Fibroblast of skin of abdomen (primary cell): Measurements from ENCODE around the gene ARIH1.

Experiments
- DNase-seq: peaks from one replicate; pipeline ENCODE4 v3.0.0-alpha.2; 2013

The ARIH1 gene

DNA sequence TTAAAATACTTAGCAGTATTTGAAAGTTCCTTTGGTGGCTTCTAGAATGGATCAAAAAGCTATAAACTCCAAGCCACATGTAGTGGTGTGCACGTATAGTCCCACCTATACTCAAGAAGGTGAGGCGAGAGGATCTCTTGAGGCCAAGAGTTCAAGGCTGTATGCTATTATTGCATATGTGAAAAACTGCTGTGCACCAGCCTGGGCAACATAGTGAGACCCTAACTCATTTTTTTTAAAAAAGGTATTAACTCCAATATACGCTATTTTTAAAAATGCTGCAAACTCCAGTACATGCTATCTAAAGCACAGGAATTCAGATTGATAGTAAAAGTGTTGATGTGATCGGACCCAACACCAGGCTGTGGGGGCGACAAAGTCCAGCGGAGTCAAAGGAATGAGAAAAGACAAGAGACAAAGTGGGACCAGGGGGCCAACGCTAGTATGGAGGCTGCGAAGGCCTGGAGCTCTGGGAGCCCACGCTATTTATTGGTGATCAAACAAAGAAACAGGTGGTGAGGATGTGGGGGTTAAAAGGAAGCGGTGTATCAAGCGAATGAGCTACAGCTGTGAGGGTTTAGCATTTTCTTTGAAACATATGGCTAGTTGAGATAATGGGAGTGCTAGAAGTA lies 66.6 kb downstream of the ARIH1 start:
- no peak for DNase-seq

DNA sequence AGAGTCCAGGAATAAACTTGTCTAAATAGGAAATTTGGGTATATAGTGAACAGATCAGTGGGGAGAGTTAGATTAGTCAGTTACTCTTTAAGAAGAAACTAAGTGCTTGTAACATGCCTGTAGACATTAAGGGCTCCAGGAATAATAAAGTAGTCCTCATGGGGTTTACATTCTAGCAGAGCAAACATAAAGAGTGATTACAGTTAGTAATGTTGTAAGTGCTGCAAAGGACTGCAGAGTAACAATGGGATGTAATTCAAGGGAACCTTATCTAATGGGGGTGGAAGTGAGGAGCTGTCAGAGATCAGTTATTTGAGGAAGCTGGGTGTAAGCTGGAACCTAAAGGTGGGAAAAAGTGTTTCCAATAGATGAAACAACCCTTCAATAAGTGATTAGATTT lies 67.5 kb downstream of the ARIH1 start:
- DNase-seq = no peak

- no peak for DNase-seq
Observed at GRCh38 chr15:72545156-72545555, 71.0 kb downstream of the ARIH1 start.

- peak; percentile 21 for DNase-seq
Observed at GRCh38 chr15:72554471-72555425, 80.6 kb downstream of the ARIH1 start.

DNA sequence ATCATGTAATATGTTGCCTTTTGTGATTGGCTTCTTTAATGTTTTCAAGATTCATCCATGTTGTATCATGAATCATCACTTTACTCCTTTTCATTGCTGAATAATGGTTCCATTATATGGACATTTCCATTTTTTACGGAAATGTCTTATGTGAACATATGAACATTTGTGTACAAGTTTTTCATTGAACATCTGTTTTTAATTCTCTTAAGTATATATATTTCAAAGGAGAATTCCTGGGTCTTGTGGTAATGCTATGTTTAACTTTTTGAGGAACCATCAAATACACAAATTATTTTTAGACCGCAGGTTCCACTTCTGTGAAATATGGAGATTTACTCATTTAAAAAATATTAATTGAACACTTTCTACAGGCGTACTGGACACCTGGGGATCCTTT lies 85.7 kb downstream of the ARIH1 start:
- DNase-seq = peak; percentile 24

DNA sequence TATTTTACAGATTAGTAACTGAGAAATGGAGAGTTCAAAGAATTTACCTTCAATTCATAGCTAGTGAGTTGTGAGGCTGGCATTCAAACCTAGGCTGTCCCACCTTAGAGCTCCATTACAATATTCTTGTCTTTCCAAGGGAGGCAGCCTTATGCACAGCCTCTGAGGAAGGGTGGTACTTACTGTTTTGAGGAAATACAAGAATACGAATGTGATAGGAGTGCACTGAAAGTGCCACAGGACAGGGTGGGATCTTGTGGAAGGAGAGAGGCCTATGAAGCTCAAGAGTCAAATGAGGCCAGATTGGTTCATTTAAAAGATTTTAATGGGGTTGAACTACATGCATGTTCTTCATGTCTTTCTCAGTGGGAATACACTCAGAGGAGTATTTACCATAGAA lies 86.3 kb downstream of the ARIH1 start:
- DNase-seq = no peak

- DNase-seq = no peak
Observed at GRCh38 chr15:72562386-72562785, 88.3 kb downstream of the ARIH1 start.

- no peak for DNase-seq
Observed at GRCh38 chr15:72562878-72563277, 88.7 kb downstream of the ARIH1 start.

DNA sequence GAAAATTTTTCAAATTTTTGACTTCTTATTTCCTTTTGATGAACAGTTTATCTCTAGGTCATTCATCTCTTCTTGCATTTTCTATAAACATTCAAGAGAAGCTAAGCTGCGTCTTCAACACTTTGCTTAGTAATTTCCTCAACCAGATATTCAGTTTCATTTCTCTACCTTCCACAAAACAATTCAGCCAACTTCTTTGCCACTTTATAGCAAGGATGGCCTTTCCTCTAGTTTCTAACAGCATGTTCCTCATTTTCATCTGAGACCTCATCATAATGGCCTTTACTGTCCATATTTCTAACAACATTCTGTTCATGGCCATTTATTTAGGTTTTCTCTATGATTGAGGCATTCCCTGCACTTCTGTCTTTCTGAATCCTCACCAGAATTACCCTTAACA lies 90.0 kb downstream of the ARIH1 start:
- no peak for DNase-seq

GRCh38 chr15:72566973-72567372 lies 92.8 kb downstream of the ARIH1 start:
- DNase-seq = no peak

DNA sequence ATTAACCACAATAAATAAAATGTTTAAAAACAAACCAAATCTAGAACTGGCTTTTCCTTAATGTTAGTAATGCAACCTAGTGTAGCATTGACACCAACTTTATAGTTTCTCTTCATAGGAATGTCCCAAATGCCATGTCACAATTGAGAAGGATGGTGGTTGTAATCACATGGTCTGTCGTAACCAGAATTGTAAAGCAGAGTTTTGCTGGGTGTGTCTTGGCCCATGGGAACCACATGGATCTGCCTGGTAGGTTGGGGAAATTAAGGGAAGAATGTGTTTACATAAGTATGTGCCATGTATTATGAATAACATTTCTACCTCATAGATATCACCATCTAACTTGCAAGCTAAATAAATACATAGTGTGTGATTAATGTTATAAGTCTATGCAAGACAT lies 95.9 kb downstream of the ARIH1 start:
- DNase-seq = no peak

DNA sequence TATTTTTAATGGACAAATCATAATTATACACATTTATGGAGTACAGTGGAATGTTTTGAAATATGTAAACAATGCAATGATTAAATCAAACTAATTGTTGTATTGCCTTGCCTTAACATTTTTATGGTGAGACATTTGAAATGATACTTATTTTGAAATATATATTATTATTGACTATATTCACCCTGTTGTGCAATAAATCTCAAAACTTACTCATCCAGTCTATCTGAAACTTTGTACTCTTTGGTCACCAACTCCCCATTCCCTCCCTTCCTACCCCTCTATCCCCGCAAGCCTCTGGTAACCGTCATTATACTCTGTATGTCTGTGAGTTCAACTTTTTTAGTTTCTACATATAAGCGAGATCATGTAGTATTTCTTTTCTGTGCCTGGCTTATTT lies 105.7 kb downstream of the ARIH1 start:
- DNase-seq = no peak

DNA sequence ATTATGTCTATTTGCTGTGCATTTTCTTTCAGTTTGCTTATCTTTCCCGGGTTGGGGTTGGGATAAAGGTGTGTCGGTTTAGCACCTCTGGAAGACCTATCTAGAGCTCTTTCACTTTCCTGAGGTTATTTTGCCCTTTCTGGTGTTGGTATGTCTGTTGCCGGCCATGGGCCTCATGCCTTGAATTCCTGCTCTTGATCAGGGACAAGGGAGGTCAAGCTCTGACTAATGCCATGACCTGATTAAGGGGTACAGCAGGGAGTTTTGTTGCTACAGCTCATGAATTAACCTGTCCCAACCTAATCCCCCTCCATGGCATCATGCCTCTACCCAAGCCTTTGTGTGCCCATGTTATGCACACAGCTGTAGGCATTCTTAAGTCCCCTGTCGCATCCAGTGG lies 109.9 kb downstream of the ARIH1 start:
- no peak for DNase-seq

DNA sequence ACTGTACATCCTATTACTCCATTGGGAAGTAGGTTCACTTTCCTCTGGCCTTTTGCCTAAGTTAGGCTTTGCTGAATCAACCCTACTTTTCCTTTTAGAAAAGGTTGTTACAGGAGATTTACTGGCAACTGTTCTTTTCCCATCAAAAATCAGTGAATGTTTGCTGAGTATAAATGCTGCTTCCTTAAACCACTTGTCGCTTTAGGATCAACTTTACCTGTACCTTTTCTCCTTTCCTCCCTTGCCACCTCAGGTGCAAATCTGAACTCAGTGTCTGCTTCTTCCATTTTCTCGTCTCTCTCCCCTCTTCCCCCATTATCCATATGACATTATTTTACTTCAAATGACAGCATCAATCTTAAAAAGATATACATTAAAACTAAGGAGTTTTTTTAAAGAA lies 110.9 kb downstream of the ARIH1 start:
- no peak for DNase-seq

DNA sequence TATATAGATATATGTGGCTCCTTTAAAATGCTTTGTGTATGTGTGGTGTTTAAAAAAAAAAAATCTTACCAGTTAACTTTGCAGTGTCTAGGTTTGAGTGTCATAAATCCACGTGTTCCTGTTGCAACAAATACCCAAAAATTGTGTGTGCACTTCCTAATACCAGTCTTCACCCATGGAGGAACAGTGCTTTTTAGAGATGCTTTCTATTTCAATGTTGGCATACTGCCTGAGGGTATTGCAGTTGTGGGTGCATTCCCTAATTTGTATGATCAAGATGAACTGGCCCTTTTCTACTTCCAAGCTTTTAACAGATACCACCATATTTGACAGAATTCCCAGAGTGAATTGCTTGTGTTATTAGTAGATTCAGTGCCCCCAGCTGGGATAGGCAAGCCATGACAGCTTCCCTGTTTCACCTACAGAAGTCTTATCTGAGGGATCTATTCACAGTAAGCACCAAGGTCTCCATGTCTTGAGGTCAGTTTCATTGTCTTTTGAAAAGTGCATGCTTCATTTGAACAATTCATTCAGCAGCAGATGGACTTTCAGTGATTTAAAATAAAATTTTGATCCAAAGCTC lies 111.4 kb downstream of the ARIH1 start:
- peak; percentile 23 for DNase-seq

DNA sequence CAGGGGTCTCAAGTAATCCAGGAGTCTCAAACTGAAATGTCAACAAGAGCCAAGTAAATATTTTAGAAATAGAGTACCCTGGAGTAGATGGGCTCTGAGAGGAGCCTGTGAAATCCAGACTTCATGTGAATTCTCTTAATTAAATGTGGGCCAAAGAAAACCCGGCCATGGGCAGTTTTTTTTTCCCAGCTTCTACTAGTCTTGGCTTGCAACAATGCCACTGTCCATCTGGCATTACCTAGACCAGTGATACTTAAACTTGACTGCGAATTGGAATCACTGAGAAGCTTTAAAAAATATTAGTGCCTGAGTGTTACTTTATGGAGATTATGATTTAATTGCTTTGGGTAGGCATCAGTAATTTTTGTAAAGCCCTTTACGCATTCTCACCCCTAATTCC lies 114.0 kb downstream of the ARIH1 start:
- no peak for DNase-seq

GRCh38 chr15:72590427-72590826 lies 116.3 kb downstream of the ARIH1 start:
- no peak for DNase-seq

- DNase-seq = peak; percentile 57
Observed at GRCh38 chr15:72591361-72591760, 117.2 kb downstream of the ARIH1 start.

- DNase-seq = no peak
Observed at GRCh38 chr15:72592097-72592496, 118.0 kb downstream of the ARIH1 start.

DNA sequence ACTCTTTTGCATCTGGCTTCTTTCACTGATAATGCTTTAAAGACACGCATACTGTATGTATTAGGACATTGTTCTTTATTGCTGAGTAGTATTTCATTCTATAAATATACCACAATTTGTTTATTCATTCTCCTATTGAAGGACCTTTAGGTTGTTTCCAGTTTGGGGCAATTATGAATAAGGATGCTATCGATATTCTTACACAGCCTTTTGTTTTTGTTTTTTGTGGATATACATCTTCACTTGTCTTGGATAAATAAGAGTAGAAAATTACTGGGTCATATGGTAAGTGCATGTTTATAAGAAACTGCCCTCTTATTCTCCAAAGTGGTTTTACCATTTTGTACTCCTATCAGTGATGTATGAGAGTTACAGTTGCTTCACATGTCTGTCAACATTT lies 118.5 kb downstream of the ARIH1 start:
- no peak for DNase-seq

GRCh38 chr15:72593838-72594237 lies 119.7 kb downstream of the ARIH1 start:
- no peak for DNase-seq

DNA sequence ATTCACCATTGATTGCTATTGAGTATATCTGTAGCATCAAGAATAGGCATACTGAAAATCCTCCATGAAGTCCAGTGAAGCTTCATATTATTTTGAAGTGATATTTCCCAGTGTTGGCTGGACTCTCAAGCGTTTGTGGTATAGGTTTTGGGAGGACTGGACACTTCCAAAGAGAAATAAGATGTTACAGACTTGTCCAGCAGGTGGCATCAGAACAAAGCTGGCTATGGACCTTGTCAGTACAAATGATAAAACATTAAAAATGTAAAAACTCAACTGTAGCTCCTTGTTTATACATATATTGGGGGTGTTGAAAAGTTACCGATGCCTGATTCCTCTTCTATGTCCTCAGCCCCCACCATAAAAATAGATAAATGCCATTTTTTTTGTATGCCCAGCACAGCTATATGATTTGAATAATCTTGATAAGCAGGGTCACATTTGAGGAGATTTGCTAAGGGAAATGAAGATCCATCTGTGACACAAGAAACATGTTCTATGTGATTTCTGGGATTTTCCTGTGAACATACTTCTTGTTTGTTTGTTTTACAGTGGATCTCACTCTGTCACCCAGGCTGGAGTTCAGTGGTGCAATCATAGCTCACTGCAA lies 125.8 kb downstream of the ARIH1 start:
- peak; percentile 34 for DNase-seq

GRCh38 chr15:72604794-72605193 lies 130.7 kb downstream of the ARIH1 start:
- DNase-seq = no peak
